ENCODE measurements around the gene PLEKHA7. TPM values are rescaled to one million over a fixed set of nuclear protein-coding genes. Genes with fewer than 3 reads are reported as not detected.

The PLEKHA7 gene
- total and polyA plus RNA-seq, 2 of the 13 experiments (the other 11 are each of a cell fraction or from before 2014, with no cell fraction given): 17.5 to 18.7 TPM

DNA sequence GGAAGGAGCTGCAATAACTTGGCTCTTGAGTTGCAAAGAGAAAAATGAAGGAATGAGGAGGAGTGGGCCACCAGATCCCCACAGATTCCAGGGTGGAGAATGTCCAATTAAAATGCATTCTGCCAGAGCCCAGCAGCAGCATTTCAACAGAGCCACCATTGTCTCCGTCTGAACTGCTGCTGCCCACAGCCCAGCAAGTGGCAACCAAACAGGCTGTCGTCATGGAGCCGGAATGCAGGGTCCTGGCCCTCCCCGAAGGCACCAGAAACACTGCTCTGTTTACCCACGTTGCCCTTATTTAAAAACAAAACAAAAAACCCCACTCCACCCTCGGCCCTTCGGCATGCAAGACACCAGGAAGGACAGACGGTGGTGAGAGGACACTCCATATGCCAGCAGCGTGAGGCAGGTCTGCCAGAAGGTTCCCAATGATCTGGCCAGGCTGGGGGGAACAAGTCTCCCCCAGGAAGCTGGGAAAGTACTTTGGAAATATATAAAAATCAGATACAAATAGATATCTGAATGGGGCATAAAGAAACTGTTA, 32.5 kb downstream of the PLEKHA7 start (continued):
- TF ChIP-seq, protein P1, sequence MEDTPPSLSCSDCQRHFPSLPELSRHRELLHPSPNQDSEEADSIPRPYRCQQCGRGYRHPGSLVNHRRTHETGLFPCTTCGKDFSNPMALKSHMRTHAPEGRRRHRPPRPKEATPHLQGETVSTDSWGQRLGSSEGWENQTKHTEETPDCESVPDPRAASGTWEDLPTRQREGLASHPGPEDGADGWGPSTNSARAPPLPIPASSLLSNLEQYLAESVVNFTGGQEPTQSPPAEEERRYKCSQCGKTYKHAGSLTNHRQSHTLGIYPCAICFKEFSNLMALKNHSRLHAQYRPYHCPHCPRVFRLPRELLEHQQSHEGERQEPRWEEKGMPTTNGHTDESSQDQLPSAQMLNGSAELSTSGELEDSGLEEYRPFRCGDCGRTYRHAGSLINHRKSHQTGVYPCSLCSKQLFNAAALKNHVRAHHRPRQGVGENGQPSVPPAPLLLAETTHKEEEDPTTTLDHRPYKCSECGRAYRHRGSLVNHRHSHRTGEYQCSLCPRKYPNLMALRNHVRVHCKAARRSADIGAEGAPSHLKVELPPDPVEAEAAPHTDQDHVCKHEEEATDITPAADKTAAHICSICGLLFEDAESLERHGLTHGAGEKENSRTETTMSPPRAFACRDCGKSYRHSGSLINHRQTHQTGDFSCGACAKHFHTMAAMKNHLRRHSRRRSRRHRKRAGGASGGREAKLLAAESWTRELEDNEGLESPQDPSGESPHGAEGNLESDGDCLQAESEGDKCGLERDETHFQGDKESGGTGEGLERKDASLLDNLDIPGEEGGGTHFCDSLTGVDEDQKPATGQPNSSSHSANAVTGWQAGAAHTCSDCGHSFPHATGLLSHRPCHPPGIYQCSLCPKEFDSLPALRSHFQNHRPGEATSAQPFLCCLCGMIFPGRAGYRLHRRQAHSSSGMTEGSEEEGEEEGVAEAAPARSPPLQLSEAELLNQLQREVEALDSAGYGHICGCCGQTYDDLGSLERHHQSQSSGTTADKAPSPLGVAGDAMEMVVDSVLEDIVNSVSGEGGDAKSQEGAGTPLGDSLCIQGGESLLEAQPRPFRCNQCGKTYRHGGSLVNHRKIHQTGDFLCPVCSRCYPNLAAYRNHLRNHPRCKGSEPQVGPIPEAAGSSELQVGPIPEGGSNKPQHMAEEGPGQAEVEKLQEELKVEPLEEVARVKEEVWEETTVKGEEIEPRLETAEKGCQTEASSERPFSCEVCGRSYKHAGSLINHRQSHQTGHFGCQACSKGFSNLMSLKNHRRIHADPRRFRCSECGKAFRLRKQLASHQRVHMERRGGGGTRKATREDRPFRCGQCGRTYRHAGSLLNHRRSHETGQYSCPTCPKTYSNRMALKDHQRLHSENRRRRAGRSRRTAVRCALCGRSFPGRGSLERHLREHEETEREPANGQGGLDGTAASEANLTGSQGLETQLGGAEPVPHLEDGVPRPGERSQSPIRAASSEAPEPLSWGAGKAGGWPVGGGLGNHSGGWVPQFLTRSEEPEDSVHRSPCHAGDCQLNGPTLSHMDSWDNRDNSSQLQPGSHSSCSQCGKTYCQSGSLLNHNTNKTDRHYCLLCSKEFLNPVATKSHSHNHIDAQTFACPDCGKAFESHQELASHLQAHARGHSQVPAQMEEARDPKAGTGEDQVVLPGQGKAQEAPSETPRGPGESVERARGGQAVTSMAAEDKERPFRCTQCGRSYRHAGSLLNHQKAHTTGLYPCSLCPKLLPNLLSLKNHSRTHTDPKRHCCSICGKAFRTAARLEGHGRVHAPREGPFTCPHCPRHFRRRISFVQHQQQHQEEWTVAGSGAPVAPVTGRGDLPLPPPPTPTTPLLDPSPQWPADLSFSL (CRISPR knock-in tag; IDR thresholded peaks at IDR 0.05): no peak
- TF ChIP-seq RAD21 (CRISPR knock-in tag; IDR thresholded peaks at IDR 0.05): no peak
- peak; percentile 66 for TF ChIP-seq FOSL2 (CRISPR knock-in tag; IDR thresholded peaks at IDR 0.05)
- TF ChIP-seq, protein P2, sequence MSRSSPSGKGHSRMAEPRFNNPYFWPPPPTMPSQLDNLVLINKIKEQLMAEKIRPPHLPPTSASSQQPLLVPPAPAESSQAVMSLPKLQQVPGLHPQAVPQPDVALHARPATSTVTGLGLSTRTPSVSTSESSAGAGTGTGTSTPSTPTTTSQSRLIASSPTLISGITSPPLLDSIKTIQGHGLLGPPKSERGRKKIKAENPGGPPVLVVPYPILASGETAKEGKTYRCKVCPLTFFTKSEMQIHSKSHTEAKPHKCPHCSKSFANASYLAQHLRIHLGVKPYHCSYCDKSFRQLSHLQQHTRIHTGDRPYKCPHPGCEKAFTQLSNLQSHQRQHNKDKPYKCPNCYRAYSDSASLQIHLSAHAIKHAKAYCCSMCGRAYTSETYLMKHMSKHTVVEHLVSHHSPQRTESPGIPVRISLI (CRISPR knock-in tag; IDR thresholded peaks at IDR 0.05; ENCODE audit: borderline replicate concordance): no peak
- TF ChIP-seq TBP (CRISPR knock-in tag; IDR thresholded peaks at IDR 0.05): no peak
- no peak for TF ChIP-seq ZBTB20 (CRISPR knock-in tag; IDR thresholded peaks at IDR 0.05; ENCODE audit: borderline replicate concordance, low read depth)
- no peak for TF ChIP-seq NFIB (CRISPR knock-in tag; IDR thresholded peaks at IDR 0.05; ENCODE audit: borderline replicate concordance)
- TF ChIP-seq KAT8 (CRISPR knock-in tag; IDR thresholded peaks at IDR 0.05): no peak; the same call in 1 of the 2 replicates
- TF ChIP-seq ZC3H13 (CRISPR knock-in tag; IDR thresholded peaks at IDR 0.05): no peak
- TF ChIP-seq RARA (CRISPR knock-in tag; IDR thresholded peaks at IDR 0.05): peak; percentile 56
- no peak for TF ChIP-seq NFE2L1 (CRISPR knock-in tag; IDR thresholded peaks at IDR 0.05; ENCODE audit: borderline replicate concordance)
- TF ChIP-seq, protein P3, sequence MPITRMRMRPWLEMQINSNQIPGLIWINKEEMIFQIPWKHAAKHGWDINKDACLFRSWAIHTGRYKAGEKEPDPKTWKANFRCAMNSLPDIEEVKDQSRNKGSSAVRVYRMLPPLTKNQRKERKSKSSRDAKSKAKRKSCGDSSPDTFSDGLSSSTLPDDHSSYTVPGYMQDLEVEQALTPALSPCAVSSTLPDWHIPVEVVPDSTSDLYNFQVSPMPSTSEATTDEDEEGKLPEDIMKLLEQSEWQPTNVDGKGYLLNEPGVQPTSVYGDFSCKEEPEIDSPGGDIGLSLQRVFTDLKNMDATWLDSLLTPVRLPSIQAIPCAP (CRISPR knock-in tag; IDR thresholded peaks at IDR 0.05; ENCODE audit: low read depth): no peak
- TF ChIP-seq KDM4B (CRISPR knock-in tag; IDR thresholded peaks at IDR 0.05): no peak
- no peak for TF ChIP-seq KLF13 (CRISPR knock-in tag; IDR thresholded peaks at IDR 0.05)
- TF ChIP-seq, protein P4, sequence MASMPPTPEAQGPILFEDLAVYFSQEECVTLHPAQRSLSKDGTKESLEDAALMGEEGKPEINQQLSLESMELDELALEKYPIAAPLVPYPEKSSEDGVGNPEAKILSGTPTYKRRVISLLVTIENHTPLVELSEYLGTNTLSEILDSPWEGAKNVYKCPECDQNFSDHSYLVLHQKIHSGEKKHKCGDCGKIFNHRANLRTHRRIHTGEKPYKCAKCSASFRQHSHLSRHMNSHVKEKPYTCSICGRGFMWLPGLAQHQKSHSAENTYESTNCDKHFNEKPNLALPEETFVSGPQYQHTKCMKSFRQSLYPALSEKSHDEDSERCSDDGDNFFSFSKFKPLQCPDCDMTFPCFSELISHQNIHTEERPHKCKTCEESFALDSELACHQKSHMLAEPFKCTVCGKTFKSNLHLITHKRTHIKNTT (CRISPR knock-in tag; IDR thresholded peaks at IDR 0.05): no peak
- no peak for TF ChIP-seq NONO (IDR thresholded peaks at IDR 0.05)
- peak; percentile 41; the same call in 1 of the 2 replicates for TF ChIP-seq NONO (CRISPR knock-in tag; conservative IDR thresholded peaks at IDR 0.05)
- TF ChIP-seq ZNF883 (CRISPR knock-in tag; IDR thresholded peaks at IDR 0.05; ENCODE audit: not compliant biosample characterization): no peak
- TF ChIP-seq, protein P5, sequence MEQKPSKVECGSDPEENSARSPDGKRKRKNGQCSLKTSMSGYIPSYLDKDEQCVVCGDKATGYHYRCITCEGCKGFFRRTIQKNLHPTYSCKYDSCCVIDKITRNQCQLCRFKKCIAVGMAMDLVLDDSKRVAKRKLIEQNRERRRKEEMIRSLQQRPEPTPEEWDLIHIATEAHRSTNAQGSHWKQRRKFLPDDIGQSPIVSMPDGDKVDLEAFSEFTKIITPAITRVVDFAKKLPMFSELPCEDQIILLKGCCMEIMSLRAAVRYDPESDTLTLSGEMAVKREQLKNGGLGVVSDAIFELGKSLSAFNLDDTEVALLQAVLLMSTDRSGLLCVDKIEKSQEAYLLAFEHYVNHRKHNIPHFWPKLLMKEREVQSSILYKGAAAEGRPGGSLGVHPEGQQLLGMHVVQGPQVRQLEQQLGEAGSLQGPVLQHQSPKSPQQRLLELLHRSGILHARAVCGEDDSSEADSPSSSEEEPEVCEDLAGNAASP (CRISPR knock-in tag; IDR thresholded peaks at IDR 0.05; ENCODE audit: borderline replicate concordance): no peak; the same call in 1 of the 2 replicates
